HEK293 (cell line): ENCODE results near the gene ARHGAP5.

Source experiments
- BCL11B ChIP-seq: fragments of 450-650 bp; formaldehyde crosslinking; IDR thresholded peaks from 2 replicates; pipeline ENCODE4 v1.5.1; 2016; ENCODE audit warnings: low read depth, missing biosample characterization, missing genetic modification characterization
- GLIS2 ChIP-seq: fragments of 450-650 bp; formaldehyde crosslinking; IDR thresholded peaks from 2 replicates; pipeline ENCODE4 v1.5.1; 2016; ENCODE audit warnings: missing biosample characterization, missing genetic modification characterization
- HOXA7 ChIP-seq: sonication (generic); formaldehyde crosslinking; IDR thresholded peaks from 2 replicates; pipeline ENCODE4 v1.8.1; 2022; ENCODE audit warnings: missing genetic modification reagents, borderline replicate concordance
- KLF8 ChIP-seq: fragments of 450-650 bp; formaldehyde crosslinking; IDR thresholded peaks from 2 replicates; pipeline ENCODE4 v1.5.1; 2016; ENCODE audit warnings: missing biosample characterization, missing genetic modification characterization
- OVOL3 ChIP-seq: fragments of 450-650 bp; formaldehyde crosslinking; IDR thresholded peaks from 2 replicates; pipeline ENCODE4 v1.5.1; 2016; ENCODE audit warnings: missing biosample characterization, missing genetic modification characterization
- PATZ1 ChIP-seq: fragments of 450-650 bp; formaldehyde crosslinking; IDR thresholded peaks from 2 replicates; pipeline ENCODE4 v1.5.1; 2016; ENCODE audit warnings: missing biosample characterization, missing genetic modification characterization
- TRIM28 ChIP-seq: IDR thresholded peaks from 2 replicates; pipeline ENCODE4 v1.6.1; 2011; ENCODE audit warnings: low read length, control low read depth, borderline replicate concordance
- ZBTB10 ChIP-seq: fragments of 450-650 bp; formaldehyde crosslinking; IDR thresholded peaks from 2 replicates; pipeline ENCODE4 v1.5.1; 2016; ENCODE audit warnings: missing biosample characterization, missing genetic modification characterization
- ZBTB17 ChIP-seq: fragments of 450-650 bp; formaldehyde crosslinking; IDR thresholded peaks from 2 replicates; pipeline ENCODE4 v1.5.1; 2016; ENCODE audit warnings: missing biosample characterization, missing genetic modification characterization
- ZBTB26 ChIP-seq: fragments of 450-650 bp; formaldehyde crosslinking; optimal IDR thresholded peaks from 2 replicates; pipeline ENCODE3; 2016; ENCODE audit warnings: missing biosample characterization, mild to moderate bottlenecking, missing genetic modification characterization
- ZBTB48 ChIP-seq: fragments of 450-650 bp; formaldehyde crosslinking; IDR thresholded peaks from 2 replicates; pipeline ENCODE4 v1.5.1; 2016; ENCODE audit warnings: missing biosample characterization, missing genetic modification characterization
- ZBTB7A ChIP-seq: fragments of 450-650 bp; formaldehyde crosslinking; IDR thresholded peaks from 2 replicates; pipeline ENCODE4 v1.5.1; 2016; ENCODE audit warnings: low read depth, missing biosample characterization, missing genetic modification characterization
- ZNF112 ChIP-seq: fragments of 450-650 bp; formaldehyde crosslinking; IDR thresholded peaks from 2 replicates; pipeline ENCODE4 v1.5.0; 2017; ENCODE audit warnings: missing biosample characterization, missing genetic modification characterization
- ZNF132 ChIP-seq: fragments of 450-650 bp; formaldehyde crosslinking; IDR thresholded peaks from 2 replicates; pipeline ENCODE4 v1.5.1; 2017; ENCODE audit warnings: missing biosample characterization, missing genetic modification characterization, borderline replicate concordance
- ZNF140 ChIP-seq: fragments of 450-650 bp; formaldehyde crosslinking; IDR thresholded peaks from 2 replicates; pipeline ENCODE4 v1.5.1; 2016; ENCODE audit warnings: missing biosample characterization, missing genetic modification characterization
- ZNF174 ChIP-seq: fragments of 450-650 bp; formaldehyde crosslinking; IDR thresholded peaks from 2 replicates; pipeline ENCODE4 v1.5.0; 2017; ENCODE audit warnings: missing biosample characterization, mild to moderate bottlenecking, missing genetic modification characterization
- ZNF19 ChIP-seq: fragments of 450-650 bp; formaldehyde crosslinking; IDR thresholded peaks from 2 replicates; pipeline ENCODE4; 2016; ENCODE audit warnings: missing biosample characterization, missing genetic modification characterization, low read depth
- ZNF24 ChIP-seq: fragments of 450-650 bp; formaldehyde crosslinking; IDR thresholded peaks from 2 replicates; pipeline ENCODE4 v1.5.1; 2016; ENCODE audit warnings: missing biosample characterization, missing genetic modification characterization
- ZNF341 ChIP-seq: fragments of 450-650 bp; formaldehyde crosslinking; IDR thresholded peaks from 2 replicates; pipeline ENCODE4; 2016; ENCODE audit warnings: low read depth, missing biosample characterization, missing genetic modification characterization
- ZNF362 ChIP-seq: fragments of 450-650 bp; formaldehyde crosslinking; IDR thresholded peaks from 2 replicates; pipeline ENCODE4 v1.5.1; 2016; ENCODE audit warnings: missing biosample characterization, missing genetic modification characterization
- ZNF404 ChIP-seq: fragments of 450-650 bp; formaldehyde crosslinking; IDR thresholded peaks from 2 replicates; pipeline ENCODE4 v1.5.1; 2017; ENCODE audit warnings: missing biosample characterization, missing genetic modification characterization
- ZNF473 ChIP-seq: fragments of 450-650 bp; formaldehyde crosslinking; IDR thresholded peaks from 2 replicates; pipeline ENCODE4 v1.5.1; 2017; ENCODE audit warnings: missing biosample characterization, missing genetic modification characterization
- ZNF610 ChIP-seq: fragments of 450-650 bp; formaldehyde crosslinking; IDR thresholded peaks from 2 replicates; pipeline ENCODE4 v1.5.1; 2016; ENCODE audit warnings: missing biosample characterization, missing genetic modification characterization, borderline replicate concordance
- ZNF645 ChIP-seq: fragments of 450-650 bp; formaldehyde crosslinking; IDR thresholded peaks from 2 replicates; pipeline ENCODE4; 2016; ENCODE audit warnings: missing biosample characterization, missing genetic modification characterization
- ZNF677 ChIP-seq: fragments of 450-650 bp; IDR thresholded peaks from 2 replicates; pipeline ENCODE4 v1.5.0; 2018; ENCODE audit warnings: missing biosample characterization, mild to moderate bottlenecking, missing genetic modification characterization, moderate library complexity
- ZNF692 ChIP-seq: fragments of 450-650 bp; formaldehyde crosslinking; IDR thresholded peaks from 2 replicates; pipeline ENCODE4 v1.5.1; 2016; ENCODE audit warnings: missing biosample characterization, missing genetic modification characterization
- ZNF707 ChIP-seq: fragments of 450-650 bp; formaldehyde crosslinking; IDR thresholded peaks from 2 replicates; pipeline ENCODE4 v1.5.1; 2016; ENCODE audit warnings: missing biosample characterization, missing genetic modification characterization
- ZSCAN5A ChIP-seq: fragments of 450-650 bp; formaldehyde crosslinking; IDR thresholded peaks from 2 replicates; pipeline ENCODE4 v1.5.1; 2016; ENCODE audit warnings: missing biosample characterization, missing genetic modification characterization

Gene ARHGAP5

GRCh38 chr14:32077081-32078022 lies at the start of gene ARHGAP5 (continued):
- TF ChIP-seq PATZ1 (tag by site-specific recombination) (peak; percentile 71), ZNF473 (tag by site-specific recombination) (no peak), ZNF404 (tag by site-specific recombination) (no peak), ZNF140 (tag by site-specific recombination) (no peak), KLF8 (tag by site-specific recombination) (no peak), ZNF132 (no peak), ZBTB10 (tag by site-specific recombination) (peak; percentile 70), ZNF24 (peak; percentile 71; the same call in 1 of the 2 replicates), ZNF174 (no peak), ZNF112 (no peak), ZSCAN5A (tag by site-specific recombination) (no peak), BCL11B (tag by site-specific recombination) (no peak), ZBTB7A (no peak), ZNF362 (tag by site-specific recombination) (no peak), ZNF645 (tag by site-specific recombination) (no peak), ZBTB26 (tag by site-specific recombination) (peak; percentile 60), GLIS2 (tag by site-specific recombination) (peak; percentile 36; the same call in 1 of the 2 replicates), ZNF677 (tag by site-specific recombination) (no peak), OVOL3 (tag by site-specific recombination) (no peak), ZNF610 (tag by site-specific recombination) (no peak), ZBTB48 (peak; percentile 74; the same call in 1 of the 2 replicates), ZNF341 (no peak), ZNF19 (no peak), ZNF707 (tag by site-specific recombination) (no peak), ZBTB17 (tag by site-specific recombination) (peak; percentile 44), ZNF692 (tag by site-specific recombination) (0 out of 2 replicates have a peak, but pooled peaks have one; percentile 17), TRIM28 (no peak), HOXA7 (CRISPR knock-in tag) (no peak)
